Suppressor macrophage treated with lipopolysaccharide for 4 hours (primary cell): ENCODE measurements around the gene DUSP12.
A peak's percentile ranks its signal among the peaks of the same experiment; 100 is the strongest.
"Not testable (repeated sequence)": the region's sequence is repeated elsewhere in the genome, so short reads cannot be mapped to it uniquely, and the experiment has no call there.

Experiments used
- DNase-seq: peaks from one replicate; pipeline ENCODE4 v3.0.0-alpha.2; 2020

DUSP12 gene

GRCh38 chr1:161749509-161750407 is at the start of gene DUSP12:
DUSP12 (plus strand) TSS chr1:161749786; CDS start chr1:161749802, 16 bp downstream.
- DNase-seq = peak; percentile 97

GRCh38 chr1:161702250-161702649 is 47.3 kb upstream of the DUSP12 start:
- no peak for DNase-seq

GRCh38 chr1:161705537-161705936 is 44.0 kb upstream of the DUSP12 start:
- DNase-seq = no peak

GRCh38 chr1:161706113-161706481 is 43.5 kb upstream of the DUSP12 start:
- DNase-seq = peak; percentile 41

GRCh38 chr1:161706482-161707347 is 42.9 kb upstream of the DUSP12 start, which contains the start of gene FCRLA:
FCRLA (plus strand) TSS chr1:161707229; CDS start chr1:161707265, 36 bp downstream.
- peak; percentile 86 for DNase-seq

- DNase-seq = no peak
Observed at GRCh38 chr1:161707503-161707902, 42.1 kb upstream of the DUSP12 start.

GRCh38 chr1:161709373-161709772 is 40.2 kb upstream of the DUSP12 start:
- DNase-seq = no peak

- no peak for DNase-seq
Observed at GRCh38 chr1:161710560-161710959, 39.0 kb upstream of the DUSP12 start.

- peak; percentile 71 for DNase-seq
Observed at GRCh38 chr1:161718559-161719324, 30.8 kb upstream of the DUSP12 start.

- no peak for DNase-seq
Observed at GRCh38 chr1:161719325-161719611, 30.3 kb upstream of the DUSP12 start.

- DNase-seq = peak; percentile 43
Observed at GRCh38 chr1:161720422-161720821, 29.2 kb upstream of the DUSP12 start.

GRCh38 chr1:161720956-161721737 is 28.4 kb upstream of the DUSP12 start, which contains the start of gene FCRLB:
FCRLB (plus strand) TSS chr1:161721544; CDS start chr1:161722673, 1,129 bp downstream.
- DNase-seq = peak; percentile 30

GRCh38 chr1:161721738-161722343 is 27.7 kb upstream of the DUSP12 start:
- peak; percentile 92 for DNase-seq

- DNase-seq = no peak
Observed at GRCh38 chr1:161722406-161722805, 27.2 kb upstream of the DUSP12 start.

- DNase-seq = no peak
Observed at GRCh38 chr1:161723459-161724141, 26.0 kb upstream of the DUSP12 start.

GRCh38 chr1:161725258-161725907 is 24.2 kb upstream of the DUSP12 start:
- not testable (repeated sequence) for DNase-seq

- peak; percentile 35 for DNase-seq
Observed at GRCh38 chr1:161725908-161726472, 23.6 kb upstream of the DUSP12 start.

- DNase-seq = peak; percentile 69
Observed at GRCh38 chr1:161726473-161727255, 22.9 kb upstream of the DUSP12 start.

GRCh38 chr1:161727256-161727924 is 22.2 kb upstream of the DUSP12 start:
- DNase-seq = peak; percentile 55
